AG09309 (cell line): ENCODE data around the gene CCND3.
"Not testable (repeated sequence)": the region's sequence is repeated elsewhere in the genome, so short reads cannot be mapped to it uniquely, and the experiment has no call there.

Experiments
- DNase-seq: peaks from one replicate; pipeline ENCODE4 v3.0.0-alpha.2; 2010; ENCODE audit warnings: low read depth
- H3K4me3 ChIP-seq: 2 replicates; pipeline ENCODE4 v1.5.1; 2011; ENCODE audit warnings: mild to moderate bottlenecking, low read depth, low read length, moderate library complexity; ENCODE audit not compliant: control insufficient read depth
- CTCF ChIP-seq: IDR thresholded peaks from 2 replicates; pipeline ENCODE4 v1.5.1; 2011; ENCODE audit warnings: mild to moderate bottlenecking, low read depth, low read length, inconsistent platforms; ENCODE audit not compliant: insufficient read depth, control insufficient read depth; ENCODE audit errors: missing control alignments

CCND3 gene

GRCh38 chr6:41955412-41955811 lies 13.8 kb upstream of the CCND3 start:
- no peak overlapping the region for H3K4me3 ChIP-seq
- TF ChIP-seq CTCF, result no peak
- DNase-seq, result no peak

GRCh38 chr6:41954668-41955067 lies 13.1 kb upstream of the CCND3 start:
- DNase-seq, result no peak
- TF ChIP-seq CTCF, result no peak
- no peak overlapping the region for H3K4me3 ChIP-seq

GRCh38 chr6:41947581-41948220 lies 6.1 kb upstream of the CCND3 start:
- TF ChIP-seq CTCF, result no peak
- DNase-seq, result no peak
- no peak overlapping the region for H3K4me3 ChIP-seq

- TF ChIP-seq CTCF, result no peak
- no peak overlapping the region for H3K4me3 ChIP-seq
- DNase-seq, result no peak
Measured at GRCh38 chr6:41943456-41943855, 1.8 kb upstream of the CCND3 start.

DNA sequence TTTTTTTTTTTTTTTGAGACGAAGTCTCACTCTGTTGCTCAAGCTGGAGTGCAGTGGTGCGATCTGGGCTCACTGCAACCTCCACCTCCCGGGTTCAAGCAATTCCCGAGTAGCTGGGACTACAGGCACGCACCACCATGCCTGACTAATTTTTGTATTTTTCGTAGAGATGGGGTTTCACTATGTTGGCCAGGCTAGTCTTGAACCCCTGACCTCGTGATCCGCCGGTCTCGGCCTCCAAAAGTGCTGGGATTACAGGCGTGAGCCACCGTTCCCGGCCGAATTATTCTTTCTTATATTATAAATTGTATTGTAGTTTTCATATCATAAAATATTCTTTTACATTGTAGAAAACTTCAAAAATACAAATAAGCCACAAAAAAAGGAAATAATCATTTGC lies 1.3 kb upstream of the CCND3 start:
- H3K4me3 ChIP-seq, DNase-seq: not testable (repeated sequence)

DNA sequence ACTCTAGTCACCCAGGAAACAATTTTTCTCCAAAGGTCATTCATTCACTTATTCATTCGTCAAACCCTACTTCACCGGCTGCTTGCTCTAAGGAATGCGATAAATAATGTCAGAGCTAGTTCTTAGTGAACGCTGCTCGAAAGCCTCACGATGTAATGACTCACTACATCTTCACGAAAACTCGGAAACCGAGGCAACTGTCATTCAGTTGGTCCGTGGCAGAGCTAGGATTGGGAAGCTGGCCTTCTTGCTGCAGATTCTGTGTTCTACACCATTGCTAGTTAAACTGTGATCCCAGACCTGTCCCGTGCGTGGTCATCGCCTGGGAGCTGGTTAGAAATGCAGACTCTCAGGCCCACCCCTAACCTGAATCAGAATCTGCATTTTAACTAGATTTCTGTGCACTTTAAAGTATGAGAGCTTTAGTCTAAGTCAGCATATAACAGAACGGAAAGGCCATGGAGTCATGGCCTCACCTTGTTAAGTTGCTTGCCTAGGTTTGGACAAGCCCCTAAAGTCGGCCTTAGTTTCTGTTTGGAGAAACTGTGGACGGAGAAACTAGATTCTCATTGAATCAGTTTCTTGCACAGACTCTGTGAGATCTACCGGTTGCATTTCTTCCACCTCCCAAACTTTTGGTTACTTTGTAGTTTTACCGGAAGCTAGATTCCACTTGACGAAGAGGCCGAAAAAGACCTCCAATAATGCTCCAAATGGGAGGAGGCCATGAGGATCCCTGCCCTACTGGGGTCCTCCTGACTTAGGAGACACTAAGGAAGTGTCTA lies 651 bp upstream of the CCND3 start:
- TF ChIP-seq CTCF, result no peak
- H3K4me3 ChIP-seq, result peak overlapping the region; percentile 46
- peak; percentile 35 for DNase-seq

DNA sequence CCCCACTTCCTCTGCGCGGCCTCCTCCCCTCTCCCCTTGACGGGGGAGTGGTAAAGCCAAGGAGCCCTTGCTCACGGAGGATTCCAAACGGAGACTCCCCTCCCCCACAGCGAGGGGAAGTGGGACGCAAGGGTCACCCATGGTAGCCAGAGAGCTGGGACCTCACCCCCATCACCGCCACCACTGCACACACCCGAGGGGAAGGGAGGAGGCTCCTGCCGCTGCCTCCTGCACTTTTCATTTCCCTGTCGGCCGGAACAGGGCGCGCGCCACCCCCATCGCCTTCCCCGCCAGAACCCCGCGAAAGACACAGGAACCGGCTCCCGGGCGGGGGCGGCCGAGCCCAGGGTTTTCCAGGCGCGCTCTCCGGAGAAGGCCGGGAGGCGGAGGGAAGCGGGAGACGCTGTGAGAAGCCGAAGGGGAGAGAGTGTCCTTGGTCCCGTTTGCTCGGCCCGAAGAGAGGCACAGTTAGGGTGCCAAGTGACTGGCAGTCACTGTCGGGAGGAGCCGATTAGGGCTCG lies 789 bp downstream of the CCND3 start:
- H3K4me3 ChIP-seq, result peak overlapping the region; percentile 98
- DNase-seq, result no peak
- TF ChIP-seq CTCF, result no peak
